GM23248 (cell line): Measurements from ENCODE around the gene UQCRC1.

Source experiments
- EZH2 ChIP-seq: fragments of 200-600 bp; sonication (generic); IDR thresholded peaks from 2 replicates; pipeline ENCODE4 v1.6.1; 2018; ENCODE audit warnings: antibody characterized with exemption, mild to moderate bottlenecking; ENCODE audit not compliant: insufficient read depth, poor library complexity, severe bottlenecking
- EZH2phosphoT487 ChIP-seq: fragments of 200-600 bp; sonication (generic); IDR thresholded peaks from 2 replicates; pipeline ENCODE4 v1.6.1; 2018; ENCODE audit warnings: antibody characterized with exemption, moderate library complexity, mild to moderate bottlenecking, low read depth; ENCODE audit not compliant: insufficient read depth

DNA sequence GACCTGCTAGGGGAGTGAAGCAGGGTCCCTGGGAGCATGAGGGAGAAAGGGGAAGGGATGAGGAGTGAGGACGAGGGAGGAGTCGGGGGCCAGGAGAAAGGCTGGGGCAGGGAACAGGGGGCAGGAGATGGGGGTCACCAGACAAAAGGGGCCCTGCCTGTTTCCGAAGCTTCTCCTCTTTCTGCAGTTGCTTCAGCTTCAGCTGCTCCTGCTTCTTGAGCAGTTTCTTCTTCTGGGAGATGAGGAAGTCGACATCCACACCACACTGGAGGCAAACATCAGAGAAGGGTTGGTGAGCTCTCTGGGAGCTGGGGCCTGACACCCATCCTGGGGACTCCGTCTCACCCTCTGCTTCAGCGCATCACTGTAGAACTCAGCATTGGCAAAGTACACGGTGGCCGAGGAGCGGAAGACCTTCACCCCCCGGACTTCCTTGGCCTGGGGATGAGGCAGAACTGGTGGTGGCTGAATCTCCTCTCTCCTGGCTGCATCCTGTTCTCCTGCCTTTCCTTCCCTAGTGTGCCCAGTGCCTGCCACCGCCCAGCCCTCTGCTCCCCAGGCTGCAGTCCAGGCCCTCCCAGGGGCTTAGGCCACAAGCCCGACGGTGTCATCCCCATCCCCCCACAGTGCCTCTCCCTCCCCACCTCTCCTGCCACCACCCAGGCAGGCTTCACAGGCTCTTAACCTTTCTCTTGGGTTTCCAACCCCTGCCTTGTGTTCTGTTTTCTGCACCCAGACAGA, 19.0 kb upstream of the UQCRC1 start:
- TF ChIP-seq EZH2 = no peak
- no peak for TF ChIP-seq EZH2phosphoT487
